Calu3 (cell line): Measurements from ENCODE around the gene TH. TPM values are rescaled to one million over a fixed set of nuclear protein-coding genes. Genes with fewer than 3 reads are reported as not detected.

Source experiments
- BruUV-seq: library from RNA; stranded (reverse); fragments of 400-500 nt; replicated peaks from 2 replicates; lab custom pipeline; 2021; lab: Mats Ljungman, UMichigan
- CTCF ChIA-PET: fragments of 300-600 bp; sonication (Branson Sonifier 250); formaldehyde crosslinking; loops from one replicate; lab custom pipeline; 2022; ENCODE audit warnings: antibody characterized with exemption; lab: Charles Lee
- DNase-seq: peaks from one replicate; pipeline ENCODE4 v3.0.0; 2022
- H3K27ac Mint-ChIP-seq: one replicate; pipeline ENCODE4 v1.8.0; 2022; ENCODE audit warnings: mixed read lengths; ENCODE audit not compliant: unreplicated experiment
- H3K27me3 Mint-ChIP-seq: one replicate; pipeline ENCODE4 v1.8.0; 2022; ENCODE audit warnings: mixed read lengths; ENCODE audit not compliant: unreplicated experiment
- H3K36me3 Mint-ChIP-seq: one replicate; pipeline ENCODE4 v1.8.0; 2022; ENCODE audit warnings: mild to moderate bottlenecking, moderate library complexity, mixed read lengths; ENCODE audit not compliant: insufficient read depth, unreplicated experiment
- H3K4me1 Mint-ChIP-seq: one replicate; pipeline ENCODE4 v1.8.0; 2022; ENCODE audit warnings: mild to moderate bottlenecking, low read depth, mixed read lengths; ENCODE audit not compliant: unreplicated experiment
- H3K4me3 Mint-ChIP-seq: one replicate; pipeline ENCODE4 v1.8.0; 2022; ENCODE audit warnings: mild to moderate bottlenecking, low read depth, moderate library complexity, mixed read lengths; ENCODE audit not compliant: unreplicated experiment
- H3K9me3 Mint-ChIP-seq: one replicate; pipeline ENCODE4 v1.8.0; 2022; ENCODE audit warnings: low read depth, mixed read lengths; ENCODE audit not compliant: unreplicated experiment
- intact Hi-C: fragments of 100-400 bp; cut with micrococcal nuclease; formaldehyde crosslinking; loops from one replicate; pipeline ENCODE4 v1.10.0; 2022; ENCODE audit not compliant: unreplicated experiment
- total RNA-seq: library from RNA; stranded (reverse); gene quantifications from 2 replicates; pipeline ENCODE4 v1.2.3, GENCODE V29; 2022
- TF ChIP-seq, protein P1 (sequence below): fragments of 200-600 bp; IDR thresholded peaks from one replicate; pipeline ENCODE4 v1.8.0; 2022; ENCODE audit warnings: antibody characterized with exemption; ENCODE audit not compliant: unreplicated experiment

TH gene
- total RNA-seq, 1 experiment from 2014 or later, result not detected

DNA sequence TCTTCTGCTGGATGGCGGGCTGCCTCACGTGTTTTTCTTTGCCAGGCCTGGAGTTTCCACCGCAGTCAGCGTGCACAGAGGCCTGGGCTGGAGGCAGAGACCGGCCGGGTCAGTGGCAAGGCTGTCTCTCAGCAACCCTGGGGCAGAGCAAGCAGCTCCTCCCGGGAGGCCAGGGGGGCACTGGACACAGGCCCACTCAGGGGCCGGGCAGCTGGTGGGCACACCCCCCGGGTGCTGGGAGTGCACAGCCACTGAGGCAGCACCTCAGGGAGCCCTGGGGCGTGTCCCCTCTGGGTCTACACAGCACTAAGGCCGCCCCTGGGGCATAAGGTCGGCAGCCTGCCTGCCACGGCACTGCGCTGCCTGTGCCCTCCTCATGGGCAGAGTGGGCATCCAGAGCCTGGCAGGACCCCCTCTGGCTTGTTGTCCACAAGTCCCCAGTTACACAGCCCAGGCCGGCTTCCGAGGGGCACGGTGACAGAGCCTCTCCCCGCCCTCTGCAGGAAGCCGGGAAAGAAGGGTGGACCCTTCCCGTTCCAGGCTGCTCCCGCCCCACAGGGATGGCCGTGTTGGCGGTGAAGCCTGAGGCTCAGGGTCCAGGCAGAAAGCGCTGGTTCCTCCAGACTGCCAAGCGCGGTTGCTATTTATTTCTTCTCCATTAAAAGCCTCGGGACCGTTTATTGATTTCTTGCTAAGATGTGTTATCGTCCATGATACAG is 18.5 kb upstream of the TH start:
- DNase-seq, result no peak
- intact Hi-C loops, result no loop called here
- CTCF ChIA-PET, result no interaction called here
- no TSS peak for BruUV-seq
- Mint-ChIP-seq H3K27me3 (peaks cover 5% of the 10 kb centered on the region), H3K36me3 (no peaks in the 10 kb centered on the region), H3K4me3 (no peak overlapping the region), H3K9me3 (no peaks in the 10 kb centered on the region), H3K27ac (no peak overlapping the region), H3K4me1 (no peaks in the 10 kb centered on the region)
- TF ChIP-seq, protein P1, sequence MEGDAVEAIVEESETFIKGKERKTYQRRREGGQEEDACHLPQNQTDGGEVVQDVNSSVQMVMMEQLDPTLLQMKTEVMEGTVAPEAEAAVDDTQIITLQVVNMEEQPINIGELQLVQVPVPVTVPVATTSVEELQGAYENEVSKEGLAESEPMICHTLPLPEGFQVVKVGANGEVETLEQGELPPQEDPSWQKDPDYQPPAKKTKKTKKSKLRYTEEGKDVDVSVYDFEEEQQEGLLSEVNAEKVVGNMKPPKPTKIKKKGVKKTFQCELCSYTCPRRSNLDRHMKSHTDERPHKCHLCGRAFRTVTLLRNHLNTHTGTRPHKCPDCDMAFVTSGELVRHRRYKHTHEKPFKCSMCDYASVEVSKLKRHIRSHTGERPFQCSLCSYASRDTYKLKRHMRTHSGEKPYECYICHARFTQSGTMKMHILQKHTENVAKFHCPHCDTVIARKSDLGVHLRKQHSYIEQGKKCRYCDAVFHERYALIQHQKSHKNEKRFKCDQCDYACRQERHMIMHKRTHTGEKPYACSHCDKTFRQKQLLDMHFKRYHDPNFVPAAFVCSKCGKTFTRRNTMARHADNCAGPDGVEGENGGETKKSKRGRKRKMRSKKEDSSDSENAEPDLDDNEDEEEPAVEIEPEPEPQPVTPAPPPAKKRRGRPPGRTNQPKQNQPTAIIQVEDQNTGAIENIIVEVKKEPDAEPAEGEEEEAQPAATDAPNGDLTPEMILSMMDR, result no peak

DNA sequence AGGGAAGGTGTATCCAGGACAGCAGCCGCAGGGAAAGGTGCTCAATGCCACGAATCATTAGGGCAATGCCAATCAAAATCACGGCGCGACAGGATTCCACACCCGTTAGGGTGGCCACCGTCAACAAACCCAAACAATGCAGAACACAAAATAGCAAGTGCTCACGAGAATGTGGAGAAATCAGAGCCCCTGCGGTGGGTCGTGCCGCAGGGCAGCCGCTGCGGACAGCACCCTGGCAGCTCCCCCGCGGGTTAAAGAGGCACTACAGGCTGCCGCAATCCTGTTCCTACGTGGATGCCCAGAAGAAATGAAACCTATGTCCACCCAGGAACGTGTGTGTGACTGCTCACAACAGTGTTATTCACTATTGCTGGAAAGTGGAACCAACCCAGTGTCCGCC is 17.1 kb upstream of the TH start:
- intact Hi-C loops, result no loop called here
- Mint-ChIP-seq H3K9me3 (no peaks in the 10 kb centered on the region), H3K27ac (no peak overlapping the region), H3K36me3 (no peaks in the 10 kb centered on the region), H3K4me3 (no peak overlapping the region), H3K4me1 (no peaks in the 10 kb centered on the region), H3K27me3 (no peaks in the 10 kb centered on the region)
- DNase-seq, result no peak
- TF ChIP-seq, protein P1, result no peak
- CTCF ChIA-PET, result no interaction called here
- no TSS peak for BruUV-seq

DNA sequence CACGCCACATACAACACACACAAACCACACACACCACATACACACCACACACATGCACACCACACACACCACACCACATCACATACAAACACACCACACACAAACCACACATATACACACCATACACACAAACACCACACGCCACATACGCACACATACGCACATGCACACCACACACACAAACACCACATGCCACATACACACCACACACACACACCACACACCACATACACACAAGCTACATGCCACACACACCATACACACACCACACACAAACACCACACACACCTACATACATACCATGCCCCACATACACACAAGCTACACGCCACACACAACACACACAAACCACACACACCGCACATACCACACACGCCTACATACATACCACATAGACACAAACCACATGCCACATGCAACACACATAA is 15.7 kb upstream of the TH start:
- Mint-ChIP-seq H3K27ac (no peak overlapping the region), H3K4me3 (no peak overlapping the region), H3K4me1 (no peaks in the 10 kb centered on the region), H3K36me3 (no peaks in the 10 kb centered on the region), H3K27me3 (no peaks in the 10 kb centered on the region), H3K9me3 (no peaks in the 10 kb centered on the region)
- no peak for DNase-seq
- no TSS peak for BruUV-seq
- intact Hi-C loops, result no loop called here
- CTCF ChIA-PET, result interaction anchor here (0.7 to 2.1 kb wide), 7 partner anchors 16 to 233 kb away, joined by 3 to 9 read pairs (median 4); partner anchors contain the start of genes C11orf21, TH and TSPAN32
- TF ChIP-seq, protein P1, result no peak

DNA sequence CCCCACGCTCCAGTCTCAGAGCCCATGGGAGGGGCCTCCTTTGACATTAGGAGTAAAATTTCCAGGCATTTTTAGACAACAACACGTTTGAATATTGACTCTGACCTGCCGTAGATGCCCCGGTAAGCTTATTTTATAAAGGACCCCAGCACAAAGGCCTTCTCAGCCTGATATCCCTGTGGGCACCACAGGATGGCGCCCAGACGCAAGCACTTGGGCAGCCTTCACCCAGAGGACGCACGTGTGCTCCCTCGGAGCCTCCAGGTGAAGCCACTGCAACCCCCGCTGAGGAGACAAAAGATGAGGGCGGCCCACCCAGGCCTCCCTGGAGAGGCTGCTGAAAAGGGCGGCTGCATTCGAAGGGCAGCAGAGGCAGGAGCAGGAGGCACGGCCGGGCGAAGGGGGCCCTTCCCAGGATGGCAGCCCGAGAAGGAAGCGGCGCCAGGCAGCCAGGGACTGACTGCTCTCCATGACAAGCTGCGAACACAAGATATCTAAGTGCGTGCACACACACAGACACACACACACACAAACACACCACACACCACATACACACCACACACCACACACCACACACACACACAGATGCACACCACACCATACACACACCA is 15.2 kb upstream of the TH start:
- BruUV-seq, result no TSS peak
- intact Hi-C loops, result no loop called here
- no peaks in the 10 kb centered on the region for H3K4me1 Mint-ChIP-seq
- TF ChIP-seq, protein P1, result peak; percentile 50
- H3K36me3 Mint-ChIP-seq, result no peaks in the 10 kb centered on the region
- no peak overlapping the region for H3K4me3 Mint-ChIP-seq
- no peaks in the 10 kb centered on the region for H3K9me3 Mint-ChIP-seq
- H3K27me3 Mint-ChIP-seq, result no peaks in the 10 kb centered on the region
- CTCF ChIA-PET, result interaction anchor here (0.5 to 2.1 kb wide), 10 partner anchors 15 to 234 kb away, joined by 3 to 9 read pairs (median 4); partner anchors contain the start of genes C11orf21, TH, TSPAN32 and TSSC4
- H3K27ac Mint-ChIP-seq, result no peak overlapping the region
- DNase-seq, result peak; percentile 69
